Activated CD4-positive, alpha-beta T cell treated with anti-CD3 and anti-CD28 coated beads, Interleukin-2, amount 50 U/mL, for 48 hours (primary cell): ENCODE results near the gene DNAH1.
"Not testable (repeated sequence)": the region's sequence is repeated elsewhere in the genome, so short reads cannot be mapped to it uniquely, and the experiment has no call there.

Experiments
- DNase-seq, 2 experiments: peaks; one replicate each; pipeline ENCODE4 v3.0.0-alpha.2; 2020

The DNAH1 gene

DNA sequence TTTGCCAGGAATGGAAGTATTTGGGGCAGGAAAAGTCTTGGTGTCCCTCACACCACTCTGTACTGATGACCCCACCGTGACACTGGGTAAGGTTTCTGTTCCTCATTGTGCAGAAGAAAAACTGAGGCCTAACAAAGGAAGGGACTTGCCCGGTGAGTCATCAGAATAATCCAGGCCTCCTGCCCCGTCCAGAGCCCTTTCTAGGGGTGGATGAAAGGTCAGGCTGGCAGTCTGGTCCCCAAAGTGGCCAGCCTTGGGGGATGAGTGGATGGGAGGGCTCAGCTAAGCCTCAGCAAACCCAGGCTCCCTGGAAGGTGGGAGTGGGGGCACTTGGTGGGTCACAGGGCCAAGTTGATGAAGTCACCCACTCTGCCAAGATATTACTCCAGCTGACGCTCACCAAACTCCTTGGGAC, 2.3 kb upstream of the DNAH1 start:
- DNase-seq, result peak in 1 of 2 experiments; percentile 11

DNA sequence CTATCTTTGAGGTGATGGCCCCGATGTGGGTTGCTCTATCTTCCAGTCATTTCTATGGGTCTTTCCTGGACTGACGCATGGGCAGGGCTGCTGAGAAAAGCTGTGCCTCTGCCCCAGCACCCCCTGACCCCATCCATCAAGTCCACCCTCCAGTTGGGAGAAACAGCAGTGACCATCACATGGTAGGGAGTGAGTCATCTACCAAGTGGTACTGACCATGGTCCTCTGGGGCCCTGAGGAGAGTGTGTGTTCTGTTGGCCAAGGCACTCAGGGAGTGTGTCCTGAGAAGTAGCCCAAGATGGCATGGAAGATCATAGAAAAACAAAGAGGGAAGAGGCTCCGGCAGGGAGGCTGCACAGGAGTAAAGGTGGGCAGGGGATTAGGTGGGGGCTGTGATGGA, 1.6 kb upstream of the DNAH1 start:
- no peak for DNase-seq

DNA sequence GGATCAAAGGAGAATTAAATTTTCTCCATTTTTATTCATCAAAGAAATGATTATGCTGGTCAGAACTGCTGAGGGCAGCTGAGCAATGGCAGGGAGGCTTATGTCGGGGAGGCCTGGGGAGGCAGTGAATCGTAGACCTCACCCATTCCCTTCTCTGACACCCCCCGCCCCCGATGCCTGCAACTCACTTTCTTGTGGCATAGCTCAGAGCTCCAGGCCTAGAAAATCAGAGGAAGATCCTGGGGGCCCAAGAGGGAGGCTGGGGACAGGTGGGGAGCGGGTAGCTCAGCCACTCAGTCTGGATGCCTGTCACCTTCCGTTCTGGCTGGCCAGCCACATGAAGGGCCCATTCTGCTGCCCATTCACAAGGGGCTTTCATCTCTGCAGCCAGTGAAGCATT, 1.1 kb upstream of the DNAH1 start:
- DNase-seq, result no peak

- peak; percentile 70 to 75 for DNase-seq
These were observed 1.3 kb downstream of the DNAH1 start for GRCh38 chr3:52317208-52318000.

GRCh38 chr3:52318186-52318816, 2.2 kb downstream of the DNAH1 start:
- DNase-seq, result no peak

DNA sequence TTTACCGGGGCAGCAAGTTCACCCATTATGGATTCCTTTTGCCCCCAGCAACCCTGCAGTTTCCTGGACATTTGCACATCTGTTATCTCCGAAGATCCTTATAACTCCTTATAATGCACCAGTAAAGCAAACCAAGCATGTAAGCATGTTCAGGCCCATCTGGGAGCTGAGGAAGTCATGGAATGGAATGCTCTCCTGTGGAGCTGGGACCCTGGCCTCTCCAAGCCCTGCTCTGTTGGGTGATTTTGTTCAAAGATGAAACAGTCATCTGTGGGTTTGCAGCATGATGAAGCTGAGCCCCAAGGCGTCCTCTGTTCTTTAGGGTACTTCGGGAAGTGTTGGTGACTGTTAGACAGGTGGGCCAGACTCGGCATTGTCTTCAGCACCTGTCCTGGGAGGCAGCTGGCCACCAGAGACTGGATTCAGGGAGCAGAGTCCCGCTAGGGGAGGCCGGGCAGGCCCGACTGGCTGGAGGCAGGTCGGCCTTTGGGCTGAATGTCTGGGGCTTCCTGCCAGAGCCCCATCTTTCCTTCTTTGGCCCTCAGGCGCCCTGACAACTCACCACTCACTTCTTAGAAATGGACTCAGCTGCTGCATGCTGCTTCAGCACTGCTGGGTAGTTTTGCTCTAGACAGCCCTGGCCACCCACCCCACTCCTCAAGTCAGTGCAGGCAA, 3.9 kb downstream of the DNAH1 start:
- DNase-seq, result no peak

GRCh38 chr3:52321481-52321880, 5.4 kb downstream of the DNAH1 start:
- DNase-seq, result no peak

- DNase-seq, result no peak
These were observed 6.3 kb downstream of the DNAH1 start for GRCh38 chr3:52322466-52322865.

- DNase-seq, result no peak
These were observed 7.6 kb downstream of the DNAH1 start for GRCh38 chr3:52323526-52324295.

DNA sequence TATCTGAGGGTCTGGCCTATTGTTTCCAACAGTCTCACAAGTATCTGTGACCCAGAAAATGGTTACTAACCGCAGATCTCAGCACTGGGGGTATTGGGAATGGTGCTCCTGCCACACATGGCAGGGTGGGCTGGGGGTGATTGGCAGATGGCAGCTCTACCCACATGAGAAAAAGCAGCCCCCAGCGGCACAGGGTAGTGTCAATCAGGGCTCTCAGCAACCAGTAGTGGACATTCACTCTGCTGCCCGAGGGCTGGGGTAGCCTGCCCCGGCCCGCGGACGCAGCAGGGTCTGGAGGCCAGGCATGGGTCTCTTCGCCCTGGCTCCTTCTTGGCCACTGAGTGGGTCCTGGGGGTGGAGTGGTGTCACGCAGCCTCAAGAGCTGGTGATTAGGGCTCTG, 8.6 kb downstream of the DNAH1 start:
- DNase-seq, result no peak

GRCh38 chr3:52325686-52326085, 9.6 kb downstream of the DNAH1 start:
- DNase-seq, result no peak

DNA sequence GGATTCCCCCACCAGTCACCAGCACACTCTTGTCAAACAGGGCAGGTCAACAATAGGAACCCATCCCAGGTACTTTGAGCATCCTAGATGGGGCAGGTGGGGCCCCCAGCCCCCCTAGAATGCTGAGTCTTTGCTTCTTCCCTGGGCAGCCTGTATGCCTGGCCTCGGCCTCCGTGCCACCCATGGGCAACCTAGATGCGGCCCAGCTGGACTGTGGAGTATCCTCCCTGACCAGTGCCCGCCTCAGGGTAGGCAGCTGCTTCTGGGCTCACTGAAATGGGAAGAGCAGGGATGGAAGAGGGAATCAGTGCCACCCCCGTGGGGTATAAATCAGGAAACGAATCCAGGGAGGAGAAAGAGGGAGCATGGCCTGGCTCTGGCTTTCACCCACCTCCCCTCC, 10.9 kb downstream of the DNAH1 start:
- no peak for DNase-seq

GRCh38 chr3:52327486-52328290, 11.6 kb downstream of the DNAH1 start:
- DNase-seq, result no peak

- no peak for DNase-seq
These were observed 12.5 kb downstream of the DNAH1 start for GRCh38 chr3:52328536-52329080.

DNA sequence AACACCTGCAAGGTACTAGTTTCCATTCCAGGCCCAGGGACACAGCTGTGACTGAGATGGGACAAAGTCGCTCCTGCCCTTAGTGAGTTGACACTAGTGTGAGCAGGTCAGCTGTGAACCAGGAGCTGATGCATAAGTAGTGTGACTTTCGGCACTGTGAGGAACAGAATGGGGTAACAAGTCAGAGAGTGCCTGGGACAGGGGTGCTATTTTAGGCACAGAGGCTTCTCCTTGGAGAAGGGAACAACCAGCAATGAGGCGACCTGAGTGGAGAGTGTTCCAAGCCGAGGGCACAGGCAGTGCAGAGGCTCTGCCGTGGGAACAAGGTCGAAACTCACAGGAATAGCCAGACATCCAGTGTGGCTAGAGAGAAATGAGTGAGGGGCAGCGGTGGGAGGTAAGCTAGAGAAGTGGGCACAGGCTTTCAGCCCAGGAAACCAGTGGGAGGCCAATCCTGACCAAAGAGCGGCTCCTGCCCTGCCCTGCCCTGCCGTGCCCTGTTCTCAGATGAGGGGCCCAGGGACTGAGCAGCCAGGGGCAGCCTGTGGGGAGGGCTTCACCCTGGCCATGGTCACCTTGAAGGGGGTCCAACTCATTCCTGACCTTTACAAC, 14.2 kb downstream of the DNAH1 start:
- DNase-seq, result no peak

DNA sequence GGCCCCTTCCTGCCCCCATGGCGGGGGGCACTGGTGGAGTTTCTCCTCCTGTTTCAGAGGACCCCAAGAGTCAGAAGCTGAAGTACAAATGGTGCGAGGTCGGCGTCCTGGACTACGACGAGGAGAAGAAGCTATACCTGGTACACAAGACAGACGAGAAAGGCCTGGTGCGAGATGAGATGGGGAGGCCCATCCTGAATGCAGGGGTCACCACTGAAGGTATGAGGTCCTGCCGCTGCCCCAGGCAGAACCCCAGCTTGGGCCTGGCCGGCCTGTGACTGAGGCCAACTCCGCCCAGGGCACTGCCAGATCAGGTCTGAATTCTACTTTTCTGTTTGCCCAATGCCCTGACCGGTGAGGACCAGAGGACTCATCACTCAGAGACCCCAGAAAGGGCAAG, 15.0 kb downstream of the DNAH1 start:
- no peak for DNase-seq

GRCh38 chr3:52331906-52332305, 15.8 kb downstream of the DNAH1 start:
- no peak for DNase-seq

DNA sequence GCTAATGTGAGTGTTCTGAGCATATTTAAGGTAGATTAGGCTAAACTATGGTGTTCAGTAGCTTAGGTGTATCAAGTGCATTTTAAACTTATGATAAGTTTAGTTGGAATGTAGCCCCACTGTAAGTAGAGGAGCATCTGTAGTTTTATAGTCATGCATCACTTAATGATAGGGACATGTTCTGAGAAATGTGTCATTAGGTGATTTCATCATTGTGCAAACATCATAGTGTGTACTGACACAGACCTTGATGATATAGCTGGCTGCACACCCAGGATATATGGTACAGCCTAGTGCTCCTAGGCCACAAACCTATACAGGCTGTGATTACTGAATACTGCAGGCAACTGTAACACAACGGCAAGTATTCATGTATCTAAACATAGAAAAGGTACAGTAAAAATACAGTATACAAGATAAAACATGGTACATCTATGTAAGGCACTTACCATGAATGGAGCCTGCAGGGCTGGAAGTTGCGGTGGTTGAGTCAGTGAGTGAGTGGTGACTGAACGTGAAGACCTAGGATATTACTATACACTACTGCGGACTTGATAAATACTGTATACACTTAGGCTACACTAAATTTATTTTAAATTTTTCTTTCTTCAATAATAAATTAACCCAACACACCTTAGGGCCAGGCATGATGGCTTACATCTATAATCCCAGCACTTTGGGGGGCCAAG, 17.9 kb downstream of the DNAH1 start:
- DNase-seq, result no peak

DNA sequence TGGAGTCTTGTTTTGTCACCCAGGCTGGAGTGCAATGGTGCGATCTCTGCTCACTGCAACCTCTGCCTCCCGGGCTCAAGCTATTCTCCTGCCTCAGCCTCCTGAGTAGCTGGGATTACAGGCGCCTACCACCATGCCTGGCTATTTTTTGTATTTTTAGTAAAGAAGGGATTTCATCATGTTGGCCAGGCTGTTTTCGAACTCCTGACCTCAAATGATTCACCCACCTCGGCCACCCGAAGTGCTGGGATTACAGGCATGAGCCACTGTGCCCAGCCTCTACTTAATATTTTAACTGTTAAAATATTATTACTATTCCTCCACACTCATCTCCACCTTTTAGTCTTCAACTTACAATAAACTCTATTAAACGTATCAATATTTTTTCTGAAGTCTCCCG, 22.0 kb downstream of the DNAH1 start:
- DNase-seq, result not testable (repeated sequence)

GRCh38 chr3:52339612-52340011, 23.5 kb downstream of the DNAH1 start:
- DNase-seq, result peak; percentile 7 to 26

GRCh38 chr3:52341123-52341522, 25.0 kb downstream of the DNAH1 start:
- no peak for DNase-seq
